CD4-positive, alpha-beta T cell treated with Interleukin-21 for 1 hour (primary cell): ENCODE measurements around the gene MRGPRX4.
"Not testable (repeated sequence)": the region's sequence is repeated elsewhere in the genome, so short reads cannot be mapped to it uniquely, and the experiment has no call there.

Experiments
- DNase-seq: peaks from one replicate; pipeline ENCODE4 v3.0.0-alpha.2; 2020

MRGPRX4 gene

DNA sequence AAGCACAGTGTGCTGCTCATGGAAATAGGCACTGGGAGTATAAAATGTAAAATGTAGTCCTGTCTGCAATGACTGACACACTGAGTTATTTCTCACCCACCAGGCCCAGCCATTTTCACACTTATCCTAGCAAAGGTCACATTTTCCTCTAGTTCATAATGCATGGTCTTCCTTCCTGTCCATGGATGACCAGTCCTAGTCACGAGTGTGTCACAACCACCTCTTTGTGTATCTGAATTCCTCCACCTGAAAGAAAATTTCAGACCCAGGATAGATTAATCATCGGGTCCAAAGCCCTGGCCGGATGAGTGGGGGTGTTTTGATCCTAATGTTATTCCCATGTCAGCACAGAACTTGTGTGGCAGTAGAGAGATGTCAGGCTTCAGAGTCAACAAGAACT is at the start of gene MRGPRX4:
Gene MRGPRX4, plus strand, starts transcription at position 172 of the 400 bp plus-strand sequence. CDS start 420 bp downstream, outside the sequence.
- DNase-seq = no peak

DNA sequence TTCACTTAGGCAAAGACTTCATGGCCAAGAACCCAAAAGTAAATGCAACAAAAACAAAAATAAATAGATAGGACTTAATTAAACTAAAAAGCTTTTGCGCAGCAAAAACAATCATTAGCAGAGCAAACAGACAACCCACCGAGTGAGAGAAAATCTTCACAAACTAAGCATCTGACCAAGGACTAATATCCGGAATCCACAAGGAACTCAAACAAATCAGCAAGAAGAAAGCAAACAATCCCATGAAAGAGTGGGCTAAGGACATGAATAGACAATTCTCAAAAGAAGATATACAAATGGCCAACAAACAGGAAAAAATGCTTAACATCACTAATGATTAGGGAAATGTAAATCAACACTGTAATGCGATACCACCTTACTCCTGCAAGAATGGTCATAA is 41.5 kb upstream of the MRGPRX4 start:
- DNase-seq = not testable (repeated sequence)

DNA sequence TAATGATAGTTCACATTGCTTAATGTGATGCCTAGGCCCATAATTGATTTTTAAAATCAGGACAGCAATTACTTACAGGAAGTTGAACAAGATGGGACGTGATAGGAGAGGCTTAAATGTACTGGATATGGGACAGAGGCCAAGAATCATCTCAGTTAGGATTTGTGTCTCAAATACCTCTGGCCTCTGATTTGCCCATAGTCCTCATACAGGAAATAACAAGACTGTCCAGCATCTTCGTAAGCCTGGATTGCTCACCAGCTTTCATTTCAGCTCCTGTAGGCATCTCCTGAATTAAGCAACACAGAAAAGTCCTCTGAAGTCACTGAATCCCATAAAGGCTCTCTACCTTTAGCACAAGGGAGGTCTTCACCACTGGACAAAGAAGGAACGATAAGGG is 40.3 kb upstream of the MRGPRX4 start, which contains the start of gene MRGPRX3:
Gene MRGPRX3, plus strand, starts transcription at position 231 of the 400 bp plus-strand sequence. CDS start 4,632 bp downstream, outside the sequence.
- no peak for DNase-seq

DNA sequence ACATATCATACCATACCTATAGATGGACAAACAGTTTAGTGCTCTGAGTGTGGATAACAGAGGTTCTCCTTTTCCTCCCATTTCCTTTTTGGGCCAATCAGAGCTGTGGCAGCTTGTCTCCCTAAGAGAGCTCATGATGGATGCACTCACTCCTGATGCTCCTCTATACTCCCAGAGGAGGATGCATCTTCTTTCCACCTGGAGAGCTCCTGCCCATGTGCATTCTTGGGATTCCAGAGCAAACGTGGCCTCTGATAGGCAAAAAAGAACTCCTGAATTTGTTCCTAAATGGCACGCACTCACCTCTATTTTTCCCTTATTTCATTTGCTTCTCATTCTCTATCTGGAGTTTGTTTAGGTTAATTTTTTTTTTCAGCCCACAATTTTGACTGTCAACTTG is 37.3 kb upstream of the MRGPRX4 start:
- DNase-seq = no peak

DNA sequence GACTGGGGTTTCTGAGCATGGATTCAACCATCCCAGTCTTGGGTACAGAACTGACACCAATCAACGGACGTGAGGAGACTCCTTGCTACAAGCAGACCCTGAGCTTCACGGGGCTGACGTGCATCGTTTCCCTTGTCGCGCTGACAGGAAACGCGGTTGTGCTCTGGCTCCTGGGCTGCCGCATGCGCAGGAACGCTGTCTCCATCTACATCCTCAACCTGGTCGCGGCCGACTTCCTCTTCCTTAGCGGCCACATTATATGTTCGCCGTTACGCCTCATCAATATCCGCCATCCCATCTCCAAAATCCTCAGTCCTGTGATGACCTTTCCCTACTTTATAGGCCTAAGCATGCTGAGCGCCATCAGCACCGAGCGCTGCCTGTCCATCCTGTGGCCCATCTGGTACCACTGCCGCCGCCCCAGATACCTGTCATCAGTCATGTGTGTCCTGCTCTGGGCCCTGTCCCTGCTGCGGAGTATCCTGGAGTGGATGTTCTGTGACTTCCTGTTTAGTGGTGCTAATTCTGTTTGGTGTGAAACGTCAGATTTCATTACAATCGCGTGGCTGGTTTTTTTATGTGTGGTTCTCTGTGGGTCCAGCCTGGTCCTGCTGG is 35.3 kb upstream of the MRGPRX4 start:
- DNase-seq = no peak

DNA sequence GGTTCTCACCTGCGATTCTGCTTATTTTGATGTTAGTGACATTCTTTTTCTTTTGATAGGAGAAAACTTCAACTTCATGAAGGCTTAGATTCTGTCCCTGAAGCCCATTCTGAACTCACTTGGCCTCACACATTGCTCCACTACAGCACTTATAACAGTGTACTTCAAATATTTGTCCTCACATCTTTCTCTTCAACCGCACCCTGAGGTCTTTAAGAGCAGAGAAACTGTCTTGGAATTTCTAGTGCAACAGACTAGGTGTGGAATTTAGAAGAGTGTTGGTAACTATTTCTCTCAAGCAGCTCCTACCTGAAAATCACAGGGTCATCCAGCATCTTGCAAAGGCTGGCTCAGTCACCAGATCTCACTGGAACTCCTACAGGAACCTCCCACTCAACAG is 32.5 kb upstream of the MRGPRX4 start:
- DNase-seq = no peak

DNA sequence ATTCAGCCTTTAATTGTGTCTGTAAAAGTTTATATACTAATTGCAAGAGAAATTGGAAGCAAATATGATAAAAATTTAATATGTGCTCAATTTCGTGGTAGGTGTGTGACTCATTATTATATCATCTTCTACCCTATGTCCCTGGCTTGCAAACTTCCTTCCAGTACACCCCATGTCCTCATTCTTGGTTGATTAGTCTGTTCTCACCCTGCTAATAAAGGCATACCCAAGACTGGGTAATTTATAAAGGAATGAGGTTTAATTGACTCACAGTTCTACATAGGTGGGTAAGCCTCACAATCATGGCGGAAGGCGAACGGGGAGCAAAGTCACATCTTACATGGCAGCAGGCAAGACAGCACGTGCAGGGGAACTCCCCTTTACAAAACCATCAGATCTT is 28.4 kb upstream of the MRGPRX4 start:
- no peak for DNase-seq

DNA sequence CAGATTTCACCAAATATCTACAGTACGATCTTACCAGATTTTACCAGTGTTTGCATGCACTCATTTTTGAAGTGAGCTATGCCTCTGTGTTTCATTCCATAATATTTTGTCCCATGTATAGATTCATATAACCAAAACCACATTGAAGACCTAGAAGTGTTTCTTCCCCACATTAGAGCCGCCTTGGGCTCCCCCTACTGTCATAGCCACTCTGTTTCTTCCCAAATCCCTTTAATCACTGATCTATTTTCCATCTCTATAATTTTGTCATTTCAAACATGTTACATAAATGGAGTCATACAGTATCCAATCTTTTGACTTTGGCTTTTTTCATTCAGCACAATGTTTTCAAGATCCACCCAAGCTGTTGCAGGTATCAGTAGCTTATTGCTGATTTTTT is 27.6 kb upstream of the MRGPRX4 start:
- no peak for DNase-seq

DNA sequence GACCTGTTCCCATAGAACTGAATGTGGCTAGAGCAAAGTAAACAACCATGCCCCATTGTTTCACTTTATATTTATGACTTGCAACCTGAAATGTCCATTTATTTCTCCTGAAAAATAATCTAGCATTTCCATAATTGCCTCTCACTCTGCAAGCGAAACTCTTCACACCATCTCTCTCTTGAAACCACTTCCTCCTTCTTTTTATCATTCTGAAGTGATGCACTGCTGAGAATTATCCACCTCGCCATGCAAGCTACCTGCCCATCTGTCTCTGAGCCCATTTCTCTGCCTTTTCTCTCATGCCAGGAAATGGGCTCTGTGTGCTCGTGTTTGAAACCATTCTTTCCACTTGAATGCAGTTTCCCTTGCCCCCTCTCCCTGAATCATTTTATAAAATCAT is 26.8 kb upstream of the MRGPRX4 start:
- no peak for DNase-seq

DNA sequence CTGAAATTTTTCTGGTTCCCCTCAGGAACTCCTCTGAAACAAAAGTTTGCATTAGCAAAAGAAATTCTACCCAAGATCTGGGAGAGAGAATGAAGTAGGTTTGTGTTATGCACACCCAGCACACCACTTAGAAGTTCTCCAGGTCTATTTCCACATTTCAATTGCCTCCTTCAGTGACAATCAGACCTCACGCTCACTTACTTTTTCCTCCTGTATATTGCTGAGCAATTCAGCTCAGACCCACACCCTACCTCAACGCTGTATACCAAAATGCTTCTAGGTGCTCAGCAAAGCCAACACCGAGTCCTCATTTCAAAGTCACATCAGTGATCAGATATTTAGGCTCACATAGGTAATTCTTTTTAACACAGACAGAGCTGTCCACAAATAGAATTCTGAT is 21.1 kb upstream of the MRGPRX4 start:
- no peak for DNase-seq

DNA sequence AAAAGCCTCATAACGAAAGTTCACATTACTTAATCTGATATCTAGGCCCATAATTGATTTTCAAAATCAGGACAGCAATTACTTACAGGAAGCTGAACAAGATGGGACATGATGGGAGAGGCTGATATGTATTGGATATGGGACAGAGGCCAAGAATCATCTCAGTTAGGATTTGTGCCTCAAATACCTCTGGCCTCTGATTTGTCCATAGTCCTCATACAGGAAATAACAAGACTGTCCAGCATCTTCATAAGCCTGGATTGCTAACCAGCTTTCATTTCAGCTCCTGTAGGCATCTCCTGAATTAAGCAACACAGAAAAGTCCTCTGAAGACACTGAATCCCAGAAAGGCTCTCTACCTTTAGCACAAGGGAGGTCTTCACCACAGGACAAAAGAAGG is 4.3 kb upstream of the MRGPRX4 start:
- no peak for DNase-seq

DNA sequence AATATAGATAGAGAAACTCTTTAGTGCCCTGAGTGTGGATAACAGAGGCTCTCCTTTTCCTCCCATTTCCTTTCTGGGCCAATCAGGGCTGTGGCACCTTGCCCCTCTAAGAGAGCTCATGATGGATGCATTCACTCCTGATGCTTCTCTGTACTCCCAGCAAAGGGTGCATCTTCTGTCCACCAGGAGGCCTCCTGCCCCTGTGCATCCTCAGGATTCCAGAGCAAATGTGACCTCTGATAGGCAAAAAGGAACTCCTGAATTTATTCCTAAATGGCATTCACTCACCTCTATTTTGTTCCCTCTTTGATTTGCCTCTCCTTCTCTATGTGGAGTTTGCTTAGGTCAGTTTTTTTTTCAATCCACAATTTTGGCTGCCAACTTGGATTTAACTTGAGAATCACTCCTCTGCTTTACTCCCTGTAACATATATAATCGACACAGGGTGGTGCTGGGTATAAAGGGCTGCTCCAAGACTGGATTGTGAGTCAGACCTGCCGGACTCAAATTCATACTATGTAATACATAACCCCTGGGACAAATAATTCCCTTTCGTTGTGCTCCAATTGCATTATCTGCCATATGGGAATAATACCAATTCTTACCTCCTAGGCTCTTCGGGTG is 1.1 kb upstream of the MRGPRX4 start:
- no peak for DNase-seq

DNA sequence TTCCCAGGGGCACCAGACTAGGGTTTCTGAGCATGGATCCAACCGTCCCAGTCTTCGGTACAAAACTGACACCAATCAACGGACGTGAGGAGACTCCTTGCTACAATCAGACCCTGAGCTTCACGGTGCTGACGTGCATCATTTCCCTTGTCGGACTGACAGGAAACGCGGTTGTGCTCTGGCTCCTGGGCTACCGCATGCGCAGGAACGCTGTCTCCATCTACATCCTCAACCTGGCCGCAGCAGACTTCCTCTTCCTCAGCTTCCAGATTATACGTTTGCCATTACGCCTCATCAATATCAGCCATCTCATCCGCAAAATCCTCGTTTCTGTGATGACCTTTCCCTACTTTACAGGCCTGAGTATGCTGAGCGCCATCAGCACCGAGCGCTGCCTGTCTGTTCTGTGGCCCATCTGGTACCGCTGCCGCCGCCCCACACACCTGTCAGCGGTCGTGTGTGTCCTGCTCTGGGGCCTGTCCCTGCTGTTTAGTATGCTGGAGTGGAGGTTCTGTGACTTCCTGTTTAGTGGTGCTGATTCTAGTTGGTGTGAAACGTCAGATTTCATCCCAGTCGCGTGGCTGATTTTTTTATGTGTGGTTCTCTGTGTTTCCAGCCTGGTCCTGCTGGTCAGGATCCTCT is 709 bp downstream of the MRGPRX4 start:
- no peak for DNase-seq

DNA sequence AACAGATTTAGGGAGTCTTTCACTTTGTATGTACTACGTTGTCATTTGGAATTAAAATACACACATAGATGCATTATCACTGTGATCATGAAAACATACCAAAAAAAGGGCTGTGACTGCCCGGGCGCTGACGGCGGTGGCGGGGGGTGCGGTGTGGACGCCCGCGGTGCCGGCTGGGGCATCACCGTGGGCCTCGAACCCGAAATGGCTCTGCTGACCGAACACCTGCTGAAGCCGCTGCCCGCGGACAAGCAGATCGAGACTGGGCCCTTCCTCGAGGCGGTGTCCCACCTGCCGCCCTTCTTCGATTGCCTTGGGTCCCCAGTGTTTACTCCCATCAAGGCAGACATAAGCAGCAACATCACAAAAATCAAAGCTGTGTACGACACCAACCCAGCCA is 16.2 kb downstream of the MRGPRX4 start:
- no peak for DNase-seq

DNA sequence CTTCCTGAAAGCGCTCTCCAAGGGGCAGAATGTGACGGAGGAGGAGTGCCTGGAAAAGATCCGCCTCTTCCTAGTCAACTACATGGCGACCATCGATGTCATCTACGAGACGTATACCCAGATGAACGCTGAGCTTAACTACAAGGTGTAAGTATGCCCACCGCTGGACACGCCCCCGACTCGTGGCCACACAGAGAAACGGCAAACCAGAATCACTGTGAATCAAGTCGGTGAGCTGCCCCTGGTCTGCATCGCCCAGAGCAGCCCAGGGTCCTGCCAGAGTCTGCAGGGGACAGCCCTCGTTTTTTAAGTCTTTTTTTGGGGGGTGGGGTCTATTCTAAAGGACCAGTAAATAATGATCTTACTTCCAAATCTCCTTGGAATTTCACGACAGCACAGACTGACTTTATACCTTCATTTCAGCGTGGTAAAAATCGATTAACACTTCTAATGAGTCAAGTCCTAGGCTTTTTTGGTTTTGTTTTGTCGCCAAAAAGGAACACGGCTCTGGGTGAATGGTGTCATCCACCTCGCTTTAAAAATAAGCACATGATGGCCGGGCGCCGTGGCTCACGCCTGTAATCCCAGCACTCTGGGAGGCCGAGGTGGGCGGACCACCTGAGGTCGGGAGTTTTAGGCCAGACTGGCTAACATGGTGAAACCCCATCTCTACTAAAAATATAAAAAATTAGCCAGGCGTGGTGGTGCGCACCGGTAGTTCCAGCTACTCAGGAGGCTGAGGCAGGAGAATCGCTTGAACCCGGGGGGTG is 17.0 kb downstream of the MRGPRX4 start:
- DNase-seq = not testable (repeated sequence)

DNA sequence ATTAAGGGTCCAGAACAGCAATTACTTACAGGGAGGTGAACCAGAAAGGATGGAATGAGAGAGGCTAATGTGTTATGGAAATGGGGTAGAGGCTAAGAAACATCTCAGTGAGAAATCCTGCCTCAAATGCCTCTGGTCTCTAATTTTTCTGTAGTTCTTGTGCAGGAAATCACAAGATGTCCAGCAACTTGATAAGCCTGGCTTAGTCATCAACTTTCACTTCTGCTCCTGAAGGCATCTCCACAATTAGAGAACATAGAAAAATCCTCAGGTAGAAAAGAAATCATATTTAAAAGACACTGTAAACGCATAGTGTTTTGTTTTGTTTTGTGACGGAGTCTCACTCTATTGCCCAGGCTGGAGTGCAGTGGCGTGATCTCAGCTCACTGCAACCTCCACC is 18.7 kb downstream of the MRGPRX4 start:
- no peak for DNase-seq

DNA sequence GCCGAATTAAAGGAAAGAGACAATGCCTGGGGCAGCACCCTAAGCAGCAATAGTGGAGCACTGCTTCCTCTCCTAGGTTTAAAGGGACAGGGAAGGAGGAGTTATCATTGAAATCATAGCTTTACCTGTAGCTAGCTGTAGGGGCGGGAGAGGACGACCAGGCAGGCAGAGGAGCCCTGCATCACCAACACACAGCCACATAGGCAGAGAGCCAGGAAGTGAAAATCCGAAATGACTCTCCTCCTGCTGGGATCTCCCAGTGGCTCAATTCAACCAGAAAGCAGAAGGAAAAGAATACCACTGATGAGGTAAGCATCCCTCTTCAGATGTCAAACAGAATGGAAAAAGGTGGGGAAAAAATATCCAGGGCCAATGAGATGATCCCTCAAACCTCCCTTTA is 20.4 kb downstream of the MRGPRX4 start:
- no peak for DNase-seq

DNA sequence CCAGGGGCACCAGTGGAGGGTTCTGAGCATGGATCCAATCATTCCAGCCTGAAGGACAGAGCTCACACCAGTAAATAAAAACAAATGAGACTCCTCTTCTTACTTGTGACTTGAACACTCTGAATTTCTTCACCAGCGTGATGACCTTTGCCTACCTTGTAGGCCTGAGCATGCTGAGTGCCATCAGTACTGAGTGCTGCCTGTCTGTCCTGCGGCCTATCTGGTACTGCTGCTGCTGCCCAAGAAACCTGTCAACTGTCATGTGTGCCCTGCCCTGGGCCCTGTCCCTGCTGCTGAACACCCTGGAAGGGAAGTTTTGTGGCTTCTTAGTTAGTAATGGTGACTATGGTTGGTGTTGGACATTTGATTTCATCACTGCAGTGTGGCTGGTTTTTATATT is 23.9 kb downstream of the MRGPRX4 start:
- DNase-seq = no peak

DNA sequence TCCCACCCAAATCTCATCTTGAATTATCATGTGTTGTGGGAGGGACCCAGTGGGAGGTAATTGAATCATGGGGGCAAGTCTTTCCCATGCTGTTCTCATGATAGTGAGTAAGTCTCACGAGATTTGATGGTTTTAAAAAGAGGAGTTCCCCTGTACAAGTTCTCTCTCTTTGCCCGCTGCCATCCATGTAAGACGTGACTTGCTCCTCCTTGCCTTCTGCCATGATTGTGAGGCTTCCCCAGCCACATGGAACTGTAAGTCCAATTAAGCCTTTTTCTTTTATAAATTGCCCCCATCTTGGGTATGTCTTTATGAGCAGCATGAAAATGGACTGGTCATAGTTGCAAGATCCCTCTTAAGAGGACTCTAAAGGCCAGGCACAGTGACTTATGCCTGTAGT is 25.1 kb downstream of the MRGPRX4 start:
- not testable (repeated sequence) for DNase-seq

DNA sequence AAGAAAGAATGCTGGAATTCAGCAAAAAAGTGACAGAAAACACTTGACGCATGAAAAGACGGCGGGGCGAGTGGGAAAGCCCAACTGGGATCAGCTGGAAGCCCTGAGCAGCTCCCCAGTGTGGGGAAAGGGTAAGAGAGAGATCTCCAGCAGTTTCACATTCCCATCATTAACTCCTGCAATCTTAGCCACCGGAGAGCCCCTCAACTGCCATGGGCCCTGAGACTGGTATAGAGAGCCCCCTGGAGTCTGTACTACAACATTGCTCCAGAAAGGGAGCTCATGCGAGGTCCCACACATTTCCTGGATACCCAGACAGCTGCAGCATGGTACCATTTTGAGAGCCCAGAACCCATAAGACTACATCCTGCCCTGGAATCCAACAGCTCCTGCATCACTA is 31.1 kb downstream of the MRGPRX4 start:
- DNase-seq = no peak

DNA sequence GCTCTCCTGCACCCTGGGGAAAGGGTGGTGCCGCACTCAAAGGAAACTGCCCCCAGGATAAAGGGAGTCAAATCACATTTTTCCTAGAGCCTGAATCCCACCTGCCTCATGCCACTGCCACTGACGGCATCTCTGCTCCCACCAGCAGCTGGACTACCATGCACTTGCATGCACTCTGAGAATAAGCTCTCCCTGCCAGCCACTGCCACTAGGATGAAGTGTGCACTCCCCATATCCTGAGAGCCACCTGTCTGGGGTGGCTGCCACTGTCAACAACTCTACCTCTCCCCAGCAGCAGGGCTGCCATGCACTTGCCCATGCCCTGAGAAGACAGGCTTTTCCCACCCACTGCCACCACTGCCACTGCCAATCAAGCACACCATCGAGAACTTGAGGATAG is 31.6 kb downstream of the MRGPRX4 start:
- no peak for DNase-seq

DNA sequence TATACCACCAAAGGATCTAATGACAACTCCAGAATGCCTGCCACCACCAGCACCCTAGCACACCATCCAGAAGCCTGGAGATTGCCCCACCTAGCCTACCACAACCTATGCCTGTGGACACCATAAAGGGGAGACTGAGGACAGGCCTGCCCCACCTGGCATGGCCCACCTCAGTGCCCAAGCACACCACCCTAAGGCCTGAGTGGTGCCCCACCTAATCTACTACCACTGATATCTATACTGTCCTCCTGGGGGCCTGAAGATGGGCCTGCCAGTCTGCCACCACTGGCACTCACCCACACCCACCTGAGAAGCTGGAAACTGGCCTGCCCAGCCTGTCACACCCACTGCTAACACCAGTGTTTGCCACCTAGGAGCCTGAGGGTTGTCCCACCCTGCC is 32.1 kb downstream of the MRGPRX4 start:
- DNase-seq = no peak

DNA sequence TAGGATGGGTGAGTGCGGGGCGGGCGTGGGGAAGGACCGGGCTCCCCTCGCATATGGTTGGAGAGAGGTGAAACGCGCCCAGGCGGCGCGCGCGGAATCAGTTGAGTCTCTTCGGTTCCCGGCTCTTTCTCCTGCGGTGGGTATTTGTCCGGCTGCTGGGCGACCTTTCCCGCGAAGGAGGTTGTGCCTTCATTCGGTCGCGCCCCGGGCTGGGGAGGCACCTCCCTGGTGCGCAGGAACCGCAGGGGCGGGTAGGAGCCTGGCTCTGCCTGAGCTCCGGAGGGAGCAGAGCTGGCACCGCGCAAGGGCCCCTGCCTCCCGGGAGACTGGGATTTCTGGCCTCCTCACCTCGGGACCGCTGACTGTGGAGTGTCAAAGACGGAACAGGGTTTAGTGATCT is 36.4 kb downstream of the MRGPRX4 start:
- DNase-seq = no peak
